Ovary (tissue), 9 donors: ENCODE measurements around the gene OR51L1. TPM values are rescaled to one million over a fixed set of nuclear protein-coding genes. Genes with fewer than 3 reads are reported as not detected.

Experiments used
- DNase-seq, 5 donors: peaks; one replicate each; pipeline ENCODE4 v3.0.0-alpha.2; 2019 to 2020
- H3K27ac ChIP-seq, 2 donors: fragments of 200-600 bp; one replicate each; pipeline versions ENCODE4 v1.5.1 to v1.8.0; 2019 to 2022
- H3K27me3 ChIP-seq: fragments of 200-600 bp; one replicate; pipeline ENCODE4 v1.8.0; 2022
- H3K36me3 ChIP-seq: fragments of 200-600 bp; sonication (generic); one replicate; pipeline ENCODE4 v1.5.1; 2019
- H3K4me1 ChIP-seq: one replicate; pipeline ENCODE4 v1.8.1; 2013; ENCODE audit warnings: mild to moderate bottlenecking, moderate library complexity; ENCODE audit not compliant: insufficient read depth
- H3K4me3 ChIP-seq: fragments of 200-600 bp; sonication (generic); one replicate; pipeline ENCODE4 v1.5.1; 2017
- H3K9me3 ChIP-seq, 2 donors: fragments of 200-600 bp in 1 of 2; sonication (generic) in 1 of 2; one replicate each; pipeline versions ENCODE4 v1.5.1 to v1.8.1; 2013 to 2019; ENCODE audit warnings: mild to moderate bottlenecking in 1 of 2, moderate library complexity in 1 of 2
- EP300 ChIP-seq: sonication (generic); formaldehyde crosslinking; IDR thresholded peaks from one replicate; pipeline ENCODE4 v1.6.1; 2017; ENCODE audit warnings: antibody characterized with exemption
- POLR2A ChIP-seq: fragments of 450-650 bp; IDR thresholded peaks from one replicate; pipeline ENCODE4 v1.6.1; 2017; ENCODE audit warnings: antibody characterized with exemption, mild to moderate bottlenecking, moderate library complexity
- WGBS, 3 donors: extraction: QIAGEN DNeasy Blood & Tissue Kit in 1 of 3; methylation state at CpG; one replicate each; pipeline versions ENCODE4 v1.1.5 to v1.1.7; 2013 to 2017; 5-methylcytosine and 5-hydroxymethylcytosine counted together
- intact Hi-C, 4 donors: fragments of 100-400 bp; cut with DNase I; formaldehyde crosslinking; loops; one replicate each; pipeline versions ENCODE4 v1.11.0 to v1.15.1; 2022 to 2023
- polyA plus RNA-seq, 2 donors: library from polyadenylated mRNA; stranded (reverse); fragments of 200-250 nt in 1 of 2; fragments of 350-450 nt in 1 of 2; fragmentation: Illumina TruSeq in 1 of 2; extraction: RNeasy Lipid Tissue Mini Kit (QIAGEN cat#74804) in 1 of 2; gene quantifications; one replicate each; pipeline ENCODE4 v1.2.3, GENCODE V29; 2013 to 2014
- total RNA-seq, 7 donors: library from RNA; depleted of rRNA in 2 of 7; stranded (reverse); fragments of >200 nt in 2 of 7; fragmentation: NEBNext Ultra II Directional in 3 of 7; extraction: Animal tissue kit (Norgen Biotek cat#: 25700) in 3 of 7; gene quantifications; one replicate each; pipeline versions ENCODE4 v1.1.0 to v1.2.4, GENCODE V29; 2016 to 2023
- TF ChIP-seq, protein P1 (sequence below), 3 donors: fragments of 450-650 bp in 2 of 3; fragments of 200-600 bp in 1 of 3; IDR thresholded peaks; one replicate each; pipeline versions ENCODE4 v1.5.1 to v1.8.0; 2016 to 2022; ENCODE audit warnings: antibody characterized with exemption in 3 of 3, mild to moderate bottlenecking in 1 of 3
- donor health status: DM: no; HTN: no; CAD: no; lungs with moderate emphysema.
- donor health status: DM: no; HTN: no; CAD: no.
- donor health status: Bipolar disorder and iron deficiency.
- donor health status: DM: yes; HTN: yes; CAD: no.
- donor health status: DM: no; HTN: no; CAD: no.
- donor health status: DM: yes; HTN: yes; CAD: no.

The OR51L1 gene
- total and polyA plus RNA-seq, 9 donors = not detected

DNA sequence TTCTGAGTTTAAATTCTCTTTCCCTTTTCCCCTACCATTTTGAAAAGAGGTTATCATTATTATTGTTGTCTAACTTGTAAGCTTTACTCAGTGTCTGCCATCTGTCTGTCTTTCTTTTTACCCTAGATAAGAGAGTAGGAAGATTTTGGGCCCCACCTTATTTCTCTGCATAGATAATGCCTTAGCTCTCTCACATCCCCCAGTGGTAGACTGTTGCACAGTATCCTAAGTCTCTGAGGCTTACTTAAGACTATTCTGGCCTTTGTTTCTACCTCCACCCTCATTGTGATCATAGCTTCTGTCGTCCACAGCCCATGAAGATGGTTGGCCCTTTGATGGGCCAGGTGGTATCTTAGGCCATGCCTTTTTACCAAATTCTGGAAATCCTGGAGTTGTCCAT, 3.6 kb upstream of the OR51L1 start:
- intact Hi-C loops = no loop called here
- Histone ChIP-seq H3K9me3 (no peaks in the 10 kb centered on the region), H3K27ac (no peak overlapping the region), H3K27me3 (no peaks in the 10 kb centered on the region), H3K4me3 (no peak overlapping the region), H3K36me3 (no peaks in the 10 kb centered on the region), H3K4me1 (no peaks in the 10 kb centered on the region)
- WGBS, 3 donors = 49 to 61% (median 53%) methylated on average over 1 of the region's 1 CpG
- TF ChIP-seq EP300 = no peak
- TF ChIP-seq POLR2A = no peak
- TF ChIP-seq, protein P1, sequence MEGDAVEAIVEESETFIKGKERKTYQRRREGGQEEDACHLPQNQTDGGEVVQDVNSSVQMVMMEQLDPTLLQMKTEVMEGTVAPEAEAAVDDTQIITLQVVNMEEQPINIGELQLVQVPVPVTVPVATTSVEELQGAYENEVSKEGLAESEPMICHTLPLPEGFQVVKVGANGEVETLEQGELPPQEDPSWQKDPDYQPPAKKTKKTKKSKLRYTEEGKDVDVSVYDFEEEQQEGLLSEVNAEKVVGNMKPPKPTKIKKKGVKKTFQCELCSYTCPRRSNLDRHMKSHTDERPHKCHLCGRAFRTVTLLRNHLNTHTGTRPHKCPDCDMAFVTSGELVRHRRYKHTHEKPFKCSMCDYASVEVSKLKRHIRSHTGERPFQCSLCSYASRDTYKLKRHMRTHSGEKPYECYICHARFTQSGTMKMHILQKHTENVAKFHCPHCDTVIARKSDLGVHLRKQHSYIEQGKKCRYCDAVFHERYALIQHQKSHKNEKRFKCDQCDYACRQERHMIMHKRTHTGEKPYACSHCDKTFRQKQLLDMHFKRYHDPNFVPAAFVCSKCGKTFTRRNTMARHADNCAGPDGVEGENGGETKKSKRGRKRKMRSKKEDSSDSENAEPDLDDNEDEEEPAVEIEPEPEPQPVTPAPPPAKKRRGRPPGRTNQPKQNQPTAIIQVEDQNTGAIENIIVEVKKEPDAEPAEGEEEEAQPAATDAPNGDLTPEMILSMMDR (IDR thresholded peaks at IDR 0.05) = no peak
- DNase-seq = no peak

DNA sequence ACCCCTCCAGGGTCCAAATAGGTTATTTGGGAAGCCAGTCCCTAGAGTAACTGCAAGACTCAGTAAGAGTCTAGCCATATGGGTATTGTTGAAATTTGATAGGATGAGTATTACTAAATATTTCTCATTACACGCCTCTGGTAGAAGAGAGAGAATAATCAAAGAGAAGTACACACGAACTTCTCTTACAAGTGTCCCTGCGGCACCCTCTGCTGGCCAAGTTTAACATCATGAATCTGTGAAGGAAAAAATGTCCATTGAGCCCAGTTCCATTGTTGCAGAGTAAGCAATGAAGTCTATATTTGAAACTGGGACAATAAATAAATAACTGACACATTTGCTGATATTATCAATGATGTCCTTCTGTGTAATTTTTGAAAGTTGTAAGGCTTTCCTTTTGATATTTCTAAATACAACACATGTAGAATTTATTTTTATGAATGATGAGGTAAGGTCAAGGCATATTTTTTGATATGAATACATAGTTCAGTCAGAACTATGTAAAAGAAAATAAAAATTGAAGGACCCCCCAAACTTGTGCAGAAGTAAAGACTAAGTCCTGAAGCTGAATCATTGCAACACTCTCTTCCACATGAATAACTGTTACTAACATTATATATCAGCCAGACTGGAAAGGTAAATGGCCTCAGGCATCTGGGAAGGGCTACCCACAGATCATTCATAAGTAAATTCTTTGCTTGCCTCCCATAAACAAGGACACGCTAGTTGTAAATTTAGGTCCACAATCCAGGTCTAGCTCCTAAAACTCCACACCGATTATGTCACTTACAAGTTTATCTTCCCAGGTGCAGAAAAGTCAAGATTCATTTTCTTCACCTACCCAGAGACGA, 10.0 kb downstream of the OR51L1 start:
- H3K36me3 ChIP-seq = no peaks in the 10 kb centered on the region
- intact Hi-C loops = loop anchor here in 3 of 4 donors (10.0 kb wide), 2 partner anchors 370 to 380 kb away; partner anchors contain the start of gene OR51D1 (in 2 of the 3)
- no peaks in the 10 kb centered on the region for H3K4me1 ChIP-seq
- WGBS, 3 donors = 32 to 38% (median 34%) methylated on average over 6 of the region's 6 CpGs
- no peak overlapping the region for H3K27ac ChIP-seq
- H3K27me3 ChIP-seq = no peaks in the 10 kb centered on the region
- DNase-seq = peak in 3 of 5 donors; percentile 25 to 50 (median 30)
- no peaks in the 10 kb centered on the region for H3K9me3 ChIP-seq
- no peak overlapping the region for H3K4me3 ChIP-seq
- TF ChIP-seq EP300 (no peak), POLR2A (no peak)
- TF ChIP-seq, protein P1 (IDR thresholded peaks at IDR 0.05) = no peak

DNA sequence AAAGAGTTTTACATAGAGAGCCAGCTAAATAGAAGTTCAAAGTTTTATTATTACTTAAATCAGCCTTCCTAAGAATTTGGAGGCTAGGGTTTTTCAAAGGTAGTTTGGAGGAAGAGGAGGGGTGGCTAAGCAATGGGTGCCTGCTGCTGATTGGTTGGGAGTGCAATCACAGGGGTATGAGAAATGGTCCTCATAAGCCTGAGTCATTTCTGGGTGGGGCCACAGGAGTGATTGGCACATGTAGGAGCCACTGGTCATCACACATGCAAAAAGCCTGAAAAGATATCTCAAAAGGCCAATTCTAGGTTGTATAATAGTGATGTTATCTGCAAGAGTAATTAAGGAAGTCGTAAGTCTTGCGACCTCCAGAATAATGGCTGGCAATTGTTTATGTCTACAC, 12.9 kb downstream of the OR51L1 start:
- no peaks in the 10 kb centered on the region for H3K4me1 ChIP-seq
- H3K27ac ChIP-seq = no peak overlapping the region
- WGBS, 3 donors = 42 to 58% (median 49%) methylated on average over 2 of the region's 2 CpGs
- intact Hi-C loops = loop anchor here in 3 of 4 donors (10.0 kb wide), 2 partner anchors 373 to 383 kb away; partner anchors contain the start of gene OR51D1 (in 2 of the 3)
- H3K27me3 ChIP-seq = no peaks in the 10 kb centered on the region
- DNase-seq = no peak
- H3K9me3 ChIP-seq = no peaks in the 10 kb centered on the region
- H3K4me3 ChIP-seq = no peak overlapping the region
- TF ChIP-seq, protein P1 (IDR thresholded peaks at IDR 0.05) = no peak
- no peak for TF ChIP-seq EP300
- no peak for TF ChIP-seq POLR2A
- H3K36me3 ChIP-seq = no peaks in the 10 kb centered on the region

- no peak for DNase-seq
- Histone ChIP-seq H3K4me3 (no peak overlapping the region), H3K27me3 (no peaks in the 10 kb centered on the region), H3K4me1 (no peaks in the 10 kb centered on the region), H3K27ac (no peak overlapping the region), H3K36me3 (no peaks in the 10 kb centered on the region), H3K9me3 (no peaks in the 10 kb centered on the region)
- no peak for TF ChIP-seq EP300
- TF ChIP-seq POLR2A = no peak
- TF ChIP-seq, protein P1 (IDR thresholded peaks at IDR 0.05) = no peak
- 72 to 80% (median 75%) methylated on average over 8 of the region's 8 CpGs for WGBS, 3 donors
- intact Hi-C loops = no loop called here
Measured at GRCh38 chr11:5011254-5011653, 16.6 kb downstream of the OR51L1 start.
